ENCODE data around the gene GPRC5A.

The GPRC5A gene

DNA sequence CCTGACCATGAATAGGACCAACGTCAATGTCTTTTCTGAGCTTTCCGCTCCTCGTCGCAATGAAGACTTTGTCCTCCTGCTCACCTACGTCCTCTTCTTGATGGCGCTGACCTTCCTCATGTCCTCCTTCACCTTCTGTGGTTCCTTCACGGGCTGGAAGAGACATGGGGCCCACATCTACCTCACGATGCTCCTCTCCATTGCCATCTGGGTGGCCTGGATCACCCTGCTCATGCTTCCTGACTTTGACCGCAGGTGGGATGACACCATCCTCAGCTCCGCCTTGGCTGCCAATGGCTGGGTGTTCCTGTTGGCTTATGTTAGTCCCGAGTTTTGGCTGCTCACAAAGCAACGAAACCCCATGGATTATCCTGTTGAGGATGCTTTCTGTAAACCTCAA is 17.3 kb downstream of the GPRC5A start:
- in situ Hi-C loops (cut with MboI; ENCODE audit: low sequenced_read_pairs): no loop called here

DNA sequence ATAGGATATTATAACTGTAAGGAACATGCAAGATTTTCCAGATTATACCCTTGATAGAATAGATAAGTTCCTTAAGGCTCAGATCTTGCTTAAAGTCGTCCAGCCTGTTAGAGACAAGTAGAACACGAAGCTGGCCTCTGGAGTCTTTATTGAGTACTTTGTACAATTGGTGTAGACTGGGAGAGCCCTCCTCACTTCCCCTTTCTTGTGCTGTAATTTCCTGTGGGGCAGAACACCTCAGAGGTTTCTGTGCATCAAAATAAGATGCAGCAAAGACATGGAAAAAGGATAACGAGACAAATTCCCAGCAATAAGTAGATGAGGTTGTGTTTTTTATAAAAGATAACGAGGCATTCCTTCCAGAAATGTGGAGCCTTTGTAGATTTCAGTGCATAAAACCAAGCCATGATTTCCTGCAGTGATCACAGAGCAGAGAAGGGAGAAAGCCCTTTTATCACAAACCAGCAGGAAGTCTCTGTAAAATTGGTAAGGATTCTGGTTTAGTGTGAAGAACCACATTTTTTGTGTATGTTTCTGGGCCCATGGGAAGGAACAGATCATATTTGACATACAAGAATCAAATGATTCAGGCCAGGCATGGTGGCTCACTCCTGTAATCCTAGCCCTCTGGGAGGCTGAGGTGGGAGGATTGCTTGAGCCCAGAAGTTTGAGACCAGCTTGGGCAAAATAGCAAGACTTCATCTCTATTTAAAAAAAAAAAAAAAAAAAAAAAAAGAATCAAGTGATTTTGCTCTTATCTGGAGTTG is 18.0 kb downstream of the GPRC5A start:
- in situ Hi-C loops (cut with MboI; ENCODE audit: low sequenced_read_pairs): no loop called here

DNA sequence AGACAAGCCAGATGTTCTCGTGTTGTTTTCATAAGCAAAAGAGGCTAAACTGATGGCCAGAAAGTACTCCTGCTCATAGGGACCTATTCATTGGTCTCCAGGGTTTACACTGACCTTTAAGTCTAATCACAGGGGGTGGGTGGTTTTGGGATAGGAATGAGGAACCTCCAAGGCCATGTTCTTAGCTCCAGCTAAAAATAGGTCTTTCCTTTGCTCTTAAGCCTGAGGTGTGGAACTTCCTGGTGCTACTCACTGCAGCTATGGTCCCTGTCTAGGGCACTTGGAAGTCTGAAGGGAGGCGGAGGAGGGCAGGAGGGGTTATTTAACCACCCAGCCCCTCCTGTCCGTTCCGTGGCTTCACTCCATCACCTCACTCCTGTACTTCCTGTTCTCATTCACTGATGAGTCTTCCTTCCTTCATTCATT is 18.6 kb downstream of the GPRC5A start:
- in situ Hi-C loops (cut with MboI; ENCODE audit: low sequenced_read_pairs): no loop called here

DNA sequence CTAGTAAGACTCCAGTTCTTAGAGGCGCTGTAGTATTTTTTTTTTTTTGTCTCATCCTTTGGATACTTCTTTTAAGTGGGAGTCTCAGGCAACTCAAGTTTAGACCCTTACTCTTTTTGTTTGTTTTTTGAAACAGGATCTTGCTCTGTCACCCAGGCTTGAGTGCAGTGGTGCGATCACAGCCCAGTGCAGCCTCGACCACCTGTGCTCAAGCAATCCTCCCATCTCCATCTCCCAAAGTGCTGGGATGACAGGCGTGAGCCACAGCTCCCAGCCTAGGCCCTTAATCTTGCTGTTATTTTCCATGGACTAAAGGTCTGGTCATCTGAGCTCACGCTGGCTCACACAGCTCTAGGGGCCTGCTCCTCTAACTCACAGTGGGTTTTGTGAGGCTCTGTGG is 21.3 kb downstream of the GPRC5A start:
- in situ Hi-C loops (cut with MboI; ENCODE audit: low sequenced_read_pairs): no loop called here

DNA sequence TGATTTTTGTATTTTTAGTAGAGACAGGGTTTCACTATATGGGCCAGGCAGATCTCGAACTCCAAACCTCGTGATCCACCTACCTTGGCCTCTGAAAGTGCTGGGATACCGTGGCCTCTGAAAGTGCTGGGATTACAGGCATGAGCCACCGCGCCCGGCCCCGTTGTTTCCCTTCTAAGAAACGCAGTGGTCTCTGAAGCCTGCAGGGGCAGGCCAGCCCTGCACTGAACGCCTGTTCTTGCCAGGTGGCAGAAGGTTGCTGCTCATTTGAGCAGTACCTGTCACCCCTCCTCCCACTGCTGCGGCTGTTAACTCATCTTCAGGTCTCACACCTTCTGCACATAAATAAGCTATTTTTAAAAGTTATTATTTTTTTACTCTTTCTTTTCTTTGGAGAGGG is 24.3 kb downstream of the GPRC5A start:
- in situ Hi-C loops (cut with MboI; ENCODE audit: low sequenced_read_pairs): no loop called here

DNA sequence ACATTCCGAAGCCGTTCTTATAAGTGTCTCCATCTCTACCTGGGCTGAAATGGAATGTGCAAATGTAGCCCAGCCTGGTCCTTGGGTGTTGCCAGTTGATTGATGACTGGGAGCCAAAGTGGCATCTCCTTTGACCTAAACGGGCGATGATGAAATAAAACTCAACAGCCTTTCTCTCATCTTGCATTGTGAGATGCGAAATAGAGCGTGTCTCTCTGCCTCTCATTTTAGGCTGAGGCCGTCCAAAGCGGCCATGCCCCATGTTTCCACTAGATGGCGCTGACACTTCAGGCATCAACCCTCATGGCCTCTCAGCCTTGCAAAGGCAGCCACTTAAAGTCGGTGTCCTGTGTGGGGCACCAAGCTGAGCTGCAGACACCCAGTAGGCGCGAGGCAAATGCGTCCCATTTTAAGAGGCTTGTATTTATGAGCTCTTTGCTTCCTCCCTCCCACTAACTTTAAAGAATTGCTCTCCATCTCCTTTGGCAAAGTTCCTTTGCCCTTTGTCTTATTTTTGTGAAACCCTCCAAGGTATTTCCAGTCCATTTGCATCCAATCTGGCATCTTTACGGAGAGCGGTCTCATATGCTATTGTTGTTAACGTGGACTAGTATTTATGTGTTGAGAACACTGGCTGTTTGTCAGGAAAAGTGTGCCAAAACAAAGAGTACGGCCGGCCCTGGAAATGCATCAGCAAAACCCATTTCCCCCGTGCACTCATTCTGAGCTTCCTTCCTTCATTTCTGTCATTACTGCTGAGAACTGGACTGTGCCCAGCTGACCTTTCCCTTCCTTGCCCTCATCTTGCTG is 25.0 kb downstream of the GPRC5A start:
- in situ Hi-C loops (cut with MboI; ENCODE audit: low sequenced_read_pairs): no loop called here

DNA sequence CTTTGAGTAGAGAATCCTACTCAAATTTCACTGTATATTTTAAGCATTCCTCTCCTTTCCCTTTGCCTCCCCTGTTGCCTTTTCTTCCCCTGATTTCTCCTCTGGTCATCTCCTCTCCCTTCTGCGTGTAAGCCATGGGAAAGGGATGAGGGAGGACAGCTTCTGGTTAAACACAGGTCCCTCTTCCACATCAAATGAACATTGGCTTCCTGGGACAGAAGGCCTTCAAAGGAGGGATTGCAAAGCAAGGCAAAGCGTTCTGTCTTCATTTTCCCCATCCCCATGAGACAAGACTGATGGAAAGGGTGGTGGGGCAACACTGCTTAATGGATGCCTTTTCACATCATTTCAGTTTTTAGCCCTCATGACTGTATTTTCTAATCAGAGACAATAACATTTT is 26.2 kb downstream of the GPRC5A start:
- in situ Hi-C loops (cut with MboI; ENCODE audit: low sequenced_read_pairs): no loop called here

DNA sequence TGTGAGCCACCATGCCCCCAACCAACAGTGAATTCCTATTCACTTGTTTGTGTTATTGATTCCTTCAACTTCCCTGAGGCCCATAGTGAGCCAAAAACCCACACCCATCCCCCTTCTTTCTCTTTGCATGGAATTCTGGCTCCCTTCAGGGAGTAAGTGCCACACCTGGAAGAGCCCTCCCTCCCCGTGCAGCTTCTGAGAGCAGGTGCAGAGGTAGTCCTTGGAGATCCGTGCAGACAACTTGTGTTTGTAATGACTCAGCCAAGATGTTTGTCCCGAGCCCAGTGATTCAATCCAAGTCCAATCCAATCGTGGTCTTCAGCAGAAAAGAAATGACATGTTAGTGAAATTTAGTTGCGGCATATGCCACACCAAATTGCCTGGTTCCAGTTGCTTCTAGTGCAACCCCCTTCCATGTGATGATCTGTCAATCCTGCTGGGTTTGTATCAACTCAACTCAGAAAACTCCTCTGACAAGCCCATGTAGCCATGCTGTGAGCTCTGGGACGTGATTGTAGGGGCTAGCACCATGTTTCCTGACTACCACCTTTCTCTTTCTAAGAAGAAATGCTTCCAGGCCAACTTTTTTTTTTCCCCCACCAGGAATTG is 27.5 kb downstream of the GPRC5A start:
- in situ Hi-C loops (cut with MboI; ENCODE audit: low sequenced_read_pairs): no loop called here

DNA sequence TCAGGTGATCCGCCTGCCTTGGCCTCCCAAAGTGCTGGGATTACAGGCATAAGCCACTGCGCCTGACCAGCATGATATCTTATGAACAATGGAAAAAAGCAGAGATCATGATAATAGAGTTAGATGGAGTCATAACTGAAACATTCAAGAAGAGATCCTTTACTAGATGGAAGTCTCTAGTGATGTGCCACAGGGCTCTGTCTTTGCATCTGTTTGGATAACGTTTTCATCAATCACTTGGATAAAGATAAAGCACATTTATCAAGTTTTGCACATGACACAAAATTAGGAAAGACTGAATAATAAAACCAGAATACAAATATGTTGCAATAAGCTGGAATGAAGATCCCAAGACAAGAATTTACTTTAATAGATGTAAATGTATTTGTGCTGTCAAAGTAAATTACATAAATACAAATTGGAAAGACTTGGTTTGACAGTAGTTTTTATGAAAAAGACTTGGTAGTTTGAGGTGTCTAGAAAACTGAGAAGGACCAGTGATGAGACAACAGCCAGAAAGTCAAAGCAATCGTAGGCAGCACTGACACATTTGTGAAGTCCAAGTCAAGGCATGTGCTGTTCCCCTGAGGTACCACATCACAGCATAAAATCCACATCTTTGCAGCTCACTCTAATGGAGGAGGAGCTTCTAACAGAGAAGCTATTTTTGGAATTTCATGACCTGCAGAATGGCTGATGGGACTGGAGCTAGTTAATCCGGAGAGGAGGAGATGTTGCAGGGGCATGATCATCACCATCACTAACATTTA is 28.5 kb downstream of the GPRC5A start:
- in situ Hi-C loops (cut with MboI; ENCODE audit: low sequenced_read_pairs): no loop called here

DNA sequence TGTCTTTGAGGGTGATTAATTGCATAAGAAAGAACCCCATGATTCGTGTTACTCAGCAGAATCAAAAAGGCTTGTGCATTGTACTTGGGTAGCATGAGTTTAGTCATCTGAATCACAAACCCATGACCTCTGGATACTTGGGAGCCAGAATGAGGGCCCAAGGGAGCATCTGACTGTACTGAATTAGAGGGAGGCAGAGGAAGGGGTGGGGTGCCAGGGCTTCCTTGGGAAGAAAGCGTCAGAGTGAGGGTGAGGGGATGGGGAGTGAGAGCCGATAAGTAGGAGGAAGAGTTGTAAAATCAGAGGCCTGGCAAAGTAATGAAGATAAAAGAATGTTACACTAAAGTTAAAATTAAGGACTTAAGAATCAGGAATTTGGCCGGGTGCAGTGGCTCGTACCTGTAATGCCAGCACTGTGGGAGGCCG is 30.8 kb downstream of the GPRC5A start:
- in situ Hi-C loops (cut with MboI; ENCODE audit: low sequenced_read_pairs): no loop called here

DNA sequence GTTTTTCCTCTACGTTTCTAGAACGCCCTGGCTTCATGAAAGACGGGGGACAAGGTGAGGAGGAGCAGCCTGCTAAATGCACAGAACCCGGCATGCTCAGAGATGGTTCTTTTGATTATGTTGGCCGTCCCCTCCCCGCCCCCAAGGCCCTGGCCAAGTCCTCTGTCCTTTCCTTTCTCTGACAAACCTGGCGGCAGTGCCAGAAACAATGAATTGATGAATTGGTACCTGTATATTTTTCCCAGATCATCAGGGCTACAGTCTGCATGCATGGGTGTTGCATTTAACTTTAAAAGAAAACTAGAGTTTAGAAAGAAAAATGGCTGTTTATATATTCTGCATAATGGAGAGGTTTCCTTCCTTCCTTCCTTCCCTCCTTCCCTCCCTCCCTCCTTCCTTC is 31.6 kb downstream of the GPRC5A start:
- in situ Hi-C loops (cut with MboI; ENCODE audit: low sequenced_read_pairs): no loop called here

DNA sequence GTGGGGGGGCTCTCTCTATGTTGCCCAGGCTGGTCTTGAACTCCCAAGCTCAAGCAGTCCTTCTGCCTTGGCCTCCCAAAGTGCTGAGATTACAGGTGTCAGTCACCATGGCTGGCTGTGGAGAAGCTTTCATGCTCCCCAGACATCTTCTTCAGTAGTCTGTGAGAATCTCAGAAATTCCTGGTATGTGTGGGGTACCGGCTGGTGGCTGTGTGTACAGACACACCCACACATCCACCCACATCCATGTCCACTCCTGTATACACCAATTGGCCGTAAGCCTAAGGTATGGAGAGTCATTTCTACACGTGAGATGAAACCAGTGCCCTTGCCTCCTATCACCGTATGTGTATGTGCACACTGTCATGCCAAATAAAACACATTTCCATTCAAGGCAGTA is 32.8 kb downstream of the GPRC5A start:
- in situ Hi-C loops (cut with MboI; ENCODE audit: low sequenced_read_pairs): no loop called here

DNA sequence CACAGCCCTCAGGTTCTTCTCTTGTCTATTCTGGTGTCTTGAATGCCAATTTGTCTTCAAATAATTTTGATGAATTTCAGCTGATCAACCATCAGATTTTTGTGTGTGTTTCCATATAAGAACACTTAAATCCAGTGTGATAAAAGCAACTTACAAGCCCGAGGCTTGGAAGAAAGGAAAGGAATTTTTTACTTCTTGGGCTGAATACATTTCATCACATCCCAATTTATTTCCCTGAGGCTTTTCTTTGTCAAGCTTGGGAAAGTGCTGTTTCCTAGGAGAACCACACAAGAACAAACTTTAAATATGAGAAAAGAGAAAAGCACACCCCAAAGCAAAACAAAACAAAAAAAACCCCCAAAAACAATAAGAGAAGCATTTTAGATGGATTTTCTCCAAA is 34.0 kb downstream of the GPRC5A start:
- in situ Hi-C loops (cut with MboI; ENCODE audit: low sequenced_read_pairs): no loop called here

DNA sequence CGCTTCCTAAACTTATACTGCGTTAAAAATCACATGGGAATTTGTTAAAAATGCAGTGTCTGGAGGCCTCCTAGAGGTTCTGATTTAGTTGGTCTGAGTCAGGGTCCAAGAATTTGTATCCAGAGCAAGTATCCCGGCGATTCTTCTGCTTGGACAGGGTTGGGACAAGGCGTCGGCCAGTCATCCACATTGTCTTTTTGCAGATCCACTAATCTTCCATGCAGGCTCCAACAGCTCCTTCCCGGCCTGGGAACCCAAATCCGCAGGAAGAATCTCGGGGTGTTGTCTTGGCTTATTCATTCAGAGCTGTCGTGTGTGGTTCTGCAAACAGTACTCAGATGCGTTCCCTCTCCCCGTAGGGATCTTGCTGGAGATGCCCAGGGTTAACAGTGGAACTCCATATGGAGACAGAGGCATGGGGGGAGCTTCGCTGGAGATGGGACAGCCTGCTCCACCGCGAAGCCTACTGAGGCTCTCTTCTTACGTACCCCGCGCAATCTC is 35.3 kb downstream of the GPRC5A start:
- in situ Hi-C loops (cut with MboI; ENCODE audit: low sequenced_read_pairs): no loop called here

DNA sequence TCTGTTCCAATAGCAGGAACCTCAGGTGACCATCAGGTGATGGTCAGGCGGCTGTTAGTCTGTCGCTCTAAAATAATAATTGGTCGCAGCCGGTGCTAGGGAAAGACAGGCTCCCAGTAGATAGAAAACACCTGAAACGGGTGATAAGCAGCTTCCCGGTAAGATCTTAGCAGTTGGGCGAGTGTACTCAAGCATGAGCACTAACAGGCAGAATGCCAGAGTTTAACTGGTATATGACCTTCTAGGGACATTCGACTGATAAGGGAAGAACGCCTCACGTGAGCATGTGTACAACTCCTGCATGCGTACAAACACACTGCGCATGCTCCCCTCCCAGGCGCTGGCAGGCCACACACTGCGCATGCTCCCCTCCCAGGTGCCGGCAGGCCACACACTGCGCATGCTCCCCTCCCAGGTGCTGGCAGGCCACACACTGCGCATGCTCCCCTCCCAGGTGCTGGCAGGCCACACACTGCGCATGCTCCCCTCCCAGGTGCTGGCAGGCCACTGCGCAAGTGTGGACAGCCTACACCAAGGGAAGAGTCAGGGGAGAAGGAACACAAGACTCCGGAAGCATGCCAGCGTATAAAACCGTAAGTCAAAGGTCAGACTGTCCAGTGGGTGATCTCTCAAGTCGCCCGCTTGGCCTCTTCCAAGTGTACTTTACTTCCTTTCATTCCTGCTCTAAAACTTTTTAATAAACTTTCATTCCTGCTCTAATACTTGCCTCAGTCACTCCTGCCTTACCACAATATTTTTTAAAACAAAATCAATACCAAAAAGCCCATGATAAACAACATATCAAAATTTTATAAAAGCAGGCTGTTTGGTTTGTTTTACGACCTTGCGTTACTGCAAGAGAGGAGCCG is 36.1 kb downstream of the GPRC5A start:
- in situ Hi-C loops (cut with MboI; ENCODE audit: low sequenced_read_pairs): no loop called here

DNA sequence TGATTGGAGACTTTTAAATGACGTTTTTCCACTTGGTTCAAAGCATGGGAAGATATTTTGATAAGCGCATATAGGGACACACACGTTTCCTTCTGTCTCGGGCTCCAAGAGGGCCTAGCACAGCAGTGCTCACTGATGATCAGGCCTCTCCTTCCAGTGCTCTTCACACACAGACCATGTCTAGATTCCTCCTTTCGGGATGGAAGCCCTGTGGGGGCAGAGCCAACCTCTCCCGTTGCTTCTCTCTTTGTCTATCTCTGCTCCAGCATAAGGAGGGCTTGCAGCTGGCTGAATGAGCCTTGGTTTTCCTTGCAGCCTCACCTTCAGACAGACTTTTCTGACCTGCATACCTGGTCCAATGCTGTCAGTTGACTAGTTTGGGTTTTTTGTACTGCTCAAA is 38.3 kb downstream of the GPRC5A start:
- in situ Hi-C loops (cut with MboI; ENCODE audit: low sequenced_read_pairs): no loop called here

DNA sequence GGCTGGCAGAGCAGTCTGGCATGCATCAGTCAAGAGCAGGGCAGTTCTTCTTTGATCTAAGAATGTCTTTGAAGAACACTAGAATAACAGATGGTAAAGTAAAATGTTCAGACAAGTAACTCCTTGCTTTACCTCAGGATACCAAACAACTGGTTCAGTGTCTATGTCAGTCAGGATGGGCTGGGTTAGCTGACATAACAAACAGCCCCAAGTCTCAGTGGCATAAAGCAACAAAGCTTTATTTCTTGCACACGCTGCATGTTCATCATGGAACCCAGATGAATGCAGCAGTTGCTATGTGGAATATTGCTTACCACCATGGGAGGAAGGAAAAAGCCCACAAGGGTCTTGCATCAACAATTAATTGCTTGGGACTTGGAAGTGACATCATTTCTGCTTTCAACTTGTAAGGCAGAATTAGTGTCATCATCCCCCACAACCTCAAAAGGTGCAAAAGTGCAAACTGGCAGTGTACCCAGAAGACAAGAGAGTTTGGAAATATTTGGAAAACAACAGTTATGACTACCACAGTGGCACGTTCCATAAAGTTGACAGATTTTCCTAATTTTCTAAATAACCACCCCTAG is 39.4 kb downstream of the GPRC5A start:
- in situ Hi-C loops (cut with MboI; ENCODE audit: low sequenced_read_pairs): no loop called here

DNA sequence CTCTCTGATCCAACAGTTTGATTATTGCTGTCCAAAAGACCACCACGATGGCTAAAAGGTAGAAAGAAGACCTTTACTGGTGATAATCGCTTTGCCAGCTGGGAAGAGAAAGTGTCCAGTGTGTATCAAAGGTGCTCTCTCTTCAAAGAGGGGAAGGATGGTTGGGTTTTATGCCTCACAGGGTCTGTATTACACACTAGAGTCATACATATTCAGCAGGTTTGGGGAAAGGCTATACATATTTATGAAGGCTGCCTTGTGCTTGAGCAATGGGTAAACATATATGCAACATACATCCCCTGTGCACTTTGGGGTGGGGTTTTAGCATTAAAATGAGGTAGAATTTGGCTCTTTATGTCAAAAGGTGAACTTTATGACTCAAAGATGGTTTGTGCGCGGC is 42.4 kb downstream of the GPRC5A start:
- in situ Hi-C loops (cut with MboI; ENCODE audit: low sequenced_read_pairs): no loop called here

DNA sequence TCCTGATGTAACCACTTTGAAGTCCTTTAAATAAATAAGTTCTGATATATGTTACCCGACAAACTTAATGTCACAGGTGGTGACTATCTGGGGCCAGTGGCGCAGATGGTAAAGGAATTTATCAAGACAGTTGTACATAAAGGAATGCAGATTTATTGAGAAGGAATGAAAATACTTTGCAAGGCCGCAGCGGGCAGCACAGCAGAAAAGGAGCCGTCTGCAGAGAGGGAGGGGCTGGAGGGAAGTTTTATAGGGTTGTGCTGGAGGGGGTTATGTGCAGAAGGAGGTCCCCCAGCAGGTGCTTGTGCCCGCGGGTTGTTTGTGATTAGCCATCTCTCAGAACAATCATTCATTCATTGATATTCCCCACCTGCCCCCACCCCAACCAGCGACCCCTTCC is 43.2 kb downstream of the GPRC5A start:
- in situ Hi-C loops (cut with MboI; ENCODE audit: low sequenced_read_pairs): no loop called here

Data from hTERT RPE-1 (cell line).